ENCODE measurements around the gene SLC24A3. TPM values are rescaled to one million over a fixed set of nuclear protein-coding genes. Genes with fewer than 3 reads are reported as not detected.

Gene SLC24A3
- total RNA-seq, 1 donor from 2014 or later, result 16.9 TPM

DNA sequence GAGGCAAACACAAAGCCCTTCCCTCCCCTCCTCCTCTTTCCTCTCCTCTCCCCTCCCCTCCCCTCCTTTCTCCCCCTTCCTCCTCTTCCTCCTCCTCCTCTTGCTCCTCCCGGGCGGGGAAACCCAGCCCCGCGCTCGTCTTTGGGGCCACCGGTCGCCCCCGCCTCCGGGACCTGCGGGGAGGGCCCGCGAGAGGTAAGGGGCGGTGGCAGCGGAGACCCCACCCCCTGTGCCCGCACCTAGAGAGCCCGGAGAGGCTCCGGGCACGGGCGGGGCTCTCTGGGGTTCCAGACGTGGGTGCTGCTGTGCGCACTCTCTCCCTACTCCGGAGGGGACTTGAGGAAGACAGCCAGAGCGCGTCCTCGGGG lies 545.7 kb downstream of the SLC24A3 start, which contains the start of gene RIN2:
RIN2 (plus strand) TSS at position 126 of the 368 bp plus-strand sequence. CDS start 131,344 bp downstream, outside the sequence.
- no peak for DNase-seq (ENCODE audit: low spot score)

DNA sequence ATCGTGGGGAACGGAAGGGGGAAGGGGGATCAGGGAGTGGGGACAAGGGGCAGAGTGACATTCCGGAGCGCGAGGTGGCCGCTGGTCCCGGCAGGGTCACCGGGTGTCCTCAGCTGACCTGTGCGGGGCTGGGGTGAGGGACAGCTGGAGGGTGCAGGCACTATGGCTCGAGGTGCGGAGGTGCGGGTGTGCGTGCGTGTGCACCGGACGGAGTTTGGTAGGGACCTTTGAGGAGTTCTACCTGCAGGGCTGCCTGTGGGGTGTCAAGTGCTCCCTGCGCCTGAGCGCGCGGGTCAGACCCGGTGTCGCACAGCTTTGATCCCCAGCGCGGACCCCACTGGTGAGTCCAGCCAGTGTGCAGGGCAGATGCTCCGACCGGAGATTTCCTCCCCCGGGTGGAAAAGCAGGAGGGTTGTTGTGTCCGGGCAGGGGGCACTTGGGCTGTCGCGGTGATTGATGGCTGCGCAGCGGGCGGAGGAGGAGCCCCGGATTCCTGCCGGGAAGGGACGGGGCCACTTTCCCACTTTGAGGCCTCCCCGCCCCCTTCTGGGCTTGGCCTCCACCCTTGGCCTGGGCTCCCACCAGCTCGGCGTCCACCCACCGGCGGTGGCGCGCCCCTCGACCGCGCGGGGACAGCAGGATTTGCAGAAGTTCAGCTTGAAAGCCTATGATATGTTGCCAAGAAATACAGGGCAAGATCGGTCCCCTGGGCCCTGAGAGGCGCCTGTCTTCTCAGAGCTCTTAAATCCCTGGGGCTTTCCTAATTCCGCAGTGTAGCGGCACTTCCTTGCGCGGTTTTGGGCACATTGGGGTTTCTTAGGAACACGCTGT lies 546.3 kb downstream of the SLC24A3 start:
- DNase-seq (ENCODE audit: low spot score), result peak; percentile 93

DNA sequence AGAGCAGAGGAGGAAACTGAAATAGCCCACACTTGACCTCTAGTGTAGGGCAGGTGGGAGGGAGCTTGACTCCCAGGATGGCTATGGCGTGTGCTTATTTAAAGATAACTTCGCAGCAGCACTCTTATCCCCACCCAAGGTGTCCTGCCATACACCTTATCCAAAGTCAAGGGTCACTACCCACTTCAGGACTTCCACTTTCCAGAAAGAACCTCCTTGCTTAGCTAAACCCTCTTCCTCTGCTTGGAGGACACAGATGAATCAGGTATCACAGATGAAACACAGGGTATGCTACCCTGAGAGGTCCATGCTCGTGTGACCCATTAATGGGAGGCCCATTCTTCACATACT lies 547.9 kb downstream of the SLC24A3 start:
- no peak for DNase-seq (ENCODE audit: low spot score)

DNA sequence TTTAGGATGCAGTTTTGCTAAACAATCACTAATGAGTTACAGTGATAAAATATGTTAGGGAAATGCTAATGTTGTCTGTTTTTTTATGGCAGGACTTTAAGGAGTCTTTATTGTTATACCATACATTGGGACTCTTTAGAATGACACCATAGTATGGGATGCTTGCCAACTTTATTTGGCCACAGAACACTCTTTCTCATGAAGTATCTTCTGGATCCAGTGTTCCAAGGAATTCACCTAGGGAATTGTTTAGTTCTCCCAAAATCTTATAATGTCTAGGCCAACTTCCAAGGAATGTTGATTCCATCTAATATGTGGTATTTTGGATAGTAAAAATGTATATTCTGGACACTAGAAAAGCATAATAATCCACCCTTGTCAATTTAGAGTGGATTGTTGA lies 548.9 kb downstream of the SLC24A3 start:
- DNase-seq (ENCODE audit: low spot score), result no peak

DNA sequence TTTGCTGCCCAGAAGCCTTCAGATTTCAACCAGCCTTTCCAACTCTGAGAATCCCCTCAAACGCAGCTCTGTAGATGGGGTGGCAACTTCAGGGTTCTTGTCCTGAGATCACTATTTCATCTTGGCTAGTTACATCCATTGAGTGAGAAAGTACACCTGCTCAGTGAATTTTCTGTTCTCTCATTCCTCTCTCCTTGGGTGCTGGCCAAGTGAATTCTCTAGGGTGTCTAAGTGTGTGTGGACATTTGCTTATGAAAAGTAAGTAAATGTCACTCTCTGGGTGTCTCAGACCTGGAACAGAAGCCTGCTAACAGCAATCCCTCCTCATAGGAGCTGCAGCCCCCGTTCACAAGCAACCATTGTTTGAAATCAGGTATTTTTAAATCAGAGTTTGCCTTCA lies 549.4 kb downstream of the SLC24A3 start:
- no peak for DNase-seq (ENCODE audit: low spot score)

DNA sequence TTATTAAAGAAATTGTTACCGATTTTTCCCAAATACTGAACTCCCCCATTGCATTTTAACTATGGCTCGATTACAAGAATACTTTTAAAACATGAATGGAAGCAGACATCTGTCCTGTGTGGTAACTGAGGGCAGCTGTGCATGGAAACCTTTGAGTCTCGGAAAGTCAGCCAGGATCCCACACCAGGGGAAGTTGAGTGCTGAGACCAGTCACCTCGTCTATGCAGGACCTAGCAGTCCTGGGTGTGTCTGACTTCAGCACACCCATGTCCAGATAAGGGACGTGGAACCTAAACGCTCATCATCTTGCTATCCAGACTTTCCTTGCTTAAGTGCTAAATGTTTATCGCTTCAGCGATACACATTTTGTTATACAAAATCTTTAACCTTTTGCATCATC lies 551.8 kb downstream of the SLC24A3 start:
- DNase-seq (ENCODE audit: low spot score), result no peak

DNA sequence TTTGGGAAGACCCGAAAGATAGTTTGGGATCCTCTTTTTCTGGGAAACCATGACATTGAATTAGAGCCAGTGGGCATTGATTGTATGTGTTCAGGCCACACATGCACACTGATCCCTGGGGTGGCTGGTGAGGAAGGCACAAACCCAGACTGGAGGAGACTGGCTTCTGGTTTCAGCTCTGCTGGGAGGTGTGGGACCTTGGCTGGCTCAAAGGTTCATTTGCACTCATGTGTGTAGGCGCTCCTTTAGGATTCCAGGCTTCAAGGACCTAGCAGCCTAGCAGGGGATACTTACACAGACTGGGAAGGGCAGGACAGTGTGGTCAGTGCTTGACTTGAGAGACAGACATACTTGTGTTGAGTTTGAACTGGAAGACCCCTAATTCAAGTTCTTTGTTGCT lies 552.8 kb downstream of the SLC24A3 start:
- no peak for DNase-seq (ENCODE audit: low spot score)

DNA sequence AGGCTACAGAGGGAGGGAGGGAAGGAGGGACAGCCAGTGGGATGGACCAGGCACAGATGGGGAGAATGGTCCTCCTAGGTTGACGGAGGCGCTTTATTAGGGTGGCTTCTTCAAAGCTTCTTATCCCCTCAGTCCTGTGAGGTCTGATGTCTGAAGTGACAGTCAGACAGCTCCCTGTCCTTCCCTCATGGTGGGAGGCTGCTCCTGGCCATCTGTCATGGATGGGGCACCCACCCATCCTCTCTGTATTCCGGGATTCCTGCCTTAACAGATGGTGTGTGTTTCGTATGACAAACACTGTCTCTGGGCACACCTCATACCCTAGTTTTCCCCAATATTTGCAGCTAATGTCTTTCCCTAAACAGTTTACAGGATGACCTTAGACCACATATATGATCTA lies 553.5 kb downstream of the SLC24A3 start:
- no peak for DNase-seq (ENCODE audit: low spot score)

DNA sequence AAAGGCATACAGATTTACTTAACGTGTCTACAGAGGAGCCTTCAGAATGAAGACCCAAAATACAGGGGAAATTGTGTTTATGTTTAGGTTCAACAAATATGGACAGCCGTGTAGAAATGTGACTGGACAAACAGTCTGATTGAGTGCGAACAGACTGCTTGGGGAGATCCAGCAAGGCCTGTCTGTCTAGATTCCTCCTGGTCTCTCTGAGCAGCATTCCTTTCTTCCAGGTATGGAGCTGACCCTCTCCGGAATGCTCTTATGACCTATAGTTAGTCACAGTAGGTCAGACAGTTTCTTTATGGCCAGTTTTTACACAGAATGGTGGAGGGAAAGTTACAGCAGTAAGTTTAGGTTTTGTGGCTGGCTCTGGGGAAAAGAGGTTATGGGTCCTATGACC lies 554.6 kb downstream of the SLC24A3 start:
- no peak for DNase-seq (ENCODE audit: low spot score)

DNA sequence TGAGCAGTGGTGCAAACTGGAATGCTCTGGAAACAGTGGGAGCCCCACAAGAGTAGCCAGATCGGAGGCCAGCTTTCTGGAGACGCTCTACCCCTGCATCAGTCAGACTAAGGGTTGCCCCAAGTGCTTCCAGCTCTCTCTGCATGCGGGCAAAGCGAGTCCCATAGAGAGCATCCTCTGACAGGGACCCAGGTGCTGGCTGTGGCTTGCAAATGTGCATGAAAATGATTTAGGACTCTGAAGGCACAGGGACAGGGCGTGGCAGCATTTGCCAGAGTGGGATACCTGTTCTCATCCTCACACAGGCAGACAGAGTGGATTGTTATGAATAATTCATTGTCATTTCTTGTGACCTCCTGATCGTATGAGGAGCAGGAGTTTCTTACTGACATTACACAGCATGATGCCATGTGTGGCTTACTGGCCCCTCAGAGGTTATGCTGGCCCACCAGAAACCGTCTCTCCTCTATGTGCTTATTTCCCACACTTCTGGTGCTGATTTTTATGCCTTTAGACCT lies 555.9 kb downstream of the SLC24A3 start:
- no peak for DNase-seq (ENCODE audit: low spot score)

DNA sequence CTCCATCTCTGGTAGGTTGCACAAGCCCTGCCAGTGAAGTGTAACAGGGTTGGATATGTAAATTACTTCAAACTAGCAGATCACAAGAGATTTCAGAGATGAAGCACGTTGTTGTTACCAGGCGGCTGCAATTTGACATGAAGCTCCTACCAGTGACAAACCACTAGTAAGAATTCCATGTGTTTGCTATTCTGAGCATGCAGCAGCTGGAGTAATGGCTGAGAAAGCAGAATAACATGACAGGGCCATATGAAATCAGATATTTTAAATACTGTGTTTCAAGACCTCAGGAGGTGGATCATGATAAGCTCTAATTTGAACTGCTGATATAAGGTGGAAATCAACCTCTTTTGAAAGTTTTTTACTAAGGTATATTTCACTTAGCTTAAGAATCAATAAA lies 557.1 kb downstream of the SLC24A3 start:
- DNase-seq (ENCODE audit: low spot score), result no peak

DNA sequence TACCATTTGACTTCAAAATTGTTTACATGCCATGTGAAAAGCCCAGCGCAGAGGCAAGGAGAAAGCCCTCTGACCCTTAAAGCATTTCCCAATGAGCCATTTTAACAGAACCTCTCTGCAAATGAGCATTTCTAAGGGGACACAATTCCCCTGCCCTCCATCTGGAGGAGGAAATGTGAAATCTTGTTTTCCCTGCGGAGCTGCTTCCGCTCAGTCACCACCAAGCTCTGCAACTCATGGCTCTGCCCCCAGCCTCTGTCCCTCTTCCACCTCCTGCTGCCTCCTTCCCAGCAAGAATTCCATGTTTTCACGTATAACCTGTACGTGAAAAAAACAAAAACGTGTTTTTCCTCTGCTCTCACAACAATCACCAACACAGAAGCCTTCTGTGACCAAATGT lies 557.9 kb downstream of the SLC24A3 start:
- no peak for DNase-seq (ENCODE audit: low spot score)

DNA sequence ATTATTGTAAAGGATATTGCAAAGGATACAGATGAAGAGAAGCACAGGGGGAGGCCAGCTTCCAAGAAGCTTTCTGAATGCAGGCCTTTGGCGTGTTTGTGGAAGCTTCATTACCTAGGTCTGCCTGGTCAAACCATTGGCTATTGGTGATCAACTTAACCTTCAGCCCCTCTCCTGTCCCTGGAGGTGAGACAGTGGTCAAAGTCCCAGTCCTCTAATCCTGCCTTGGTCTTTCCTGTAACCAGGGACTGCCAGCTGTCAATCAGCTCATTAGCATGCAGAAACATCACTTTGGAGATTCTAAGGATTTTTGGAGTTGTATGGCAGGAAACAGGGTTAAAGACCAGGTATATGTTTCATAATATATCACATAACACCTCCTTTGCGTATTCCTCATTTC lies 558.6 kb downstream of the SLC24A3 start:
- DNase-seq (ENCODE audit: low spot score), result no peak

All from mesenteric fat pad (tissue), 1 donor.